SU-DHL-6 (cell line): Measurements from ENCODE around the gene NELL1.

Experiments used
- H2AFZ ChIP-seq: fragments of 200-600 bp; sonication (generic); 2 replicates; pipeline ENCODE4 v1.6.1; 2014; ENCODE audit warnings: low read depth, mild to moderate bottlenecking, moderate library complexity, mixed read lengths, antibody characterized with exemption, low read length; ENCODE audit not compliant: severe bottlenecking
- H3F3A ChIP-seq: fragments of 200-600 bp; shearing (Covaris generic); 2 replicates; pipeline ENCODE4 v1.6.0; 2016; ENCODE audit warnings: antibody characterized with exemption, mild to moderate bottlenecking; ENCODE audit not compliant: insufficient read depth
- H3K27ac ChIP-seq: fragments of 200-600 bp; sonication (generic); 2 replicates; pipeline ENCODE4 v1.5.1; 2016; ENCODE audit warnings: low read depth, mild to moderate bottlenecking, low read length, moderate library complexity, mixed read lengths
- H3K27me3 ChIP-seq: fragments of 200-600 bp; sonication (generic), shearing (Covaris generic); 2 replicates; pipeline ENCODE4 v1.6.0; 2014; ENCODE audit warnings: mild to moderate bottlenecking, low read length
- H3K36me3 ChIP-seq: fragments of 200-600 bp; sonication (generic); 2 replicates; pipeline ENCODE4 v1.6.1; 2014; ENCODE audit warnings: mild to moderate bottlenecking, low read length, mixed read lengths
- H3K4me2 ChIP-seq: fragments of 300-600, 200-600 bp; shearing (Covaris generic), sonication (generic); 2 replicates; pipeline ENCODE4 v1.6.0; 2014; ENCODE audit warnings: low read length, low read depth, mild to moderate bottlenecking; ENCODE audit not compliant: poor library complexity, severe bottlenecking
- H3K4me3 ChIP-seq: fragments of 200-600 bp; sonication (generic); 2 replicates; pipeline ENCODE4 v1.5.1; 2014; ENCODE audit warnings: antibody characterized with exemption, low read length, mild to moderate bottlenecking, mixed read lengths; ENCODE audit not compliant: insufficient read depth, poor library complexity, severe bottlenecking
- H3K79me2 ChIP-seq: fragments of 200-600 bp; sonication (generic); 2 replicates; pipeline ENCODE4 v1.6.1; 2014; ENCODE audit warnings: mild to moderate bottlenecking, low read length, moderate library complexity; ENCODE audit not compliant: insufficient read depth
- H3K9ac ChIP-seq: fragments of 200-600 bp; sonication (generic); 2 replicates; pipeline ENCODE4 v1.7.0; 2014; ENCODE audit warnings: mild to moderate bottlenecking, low read length
- H3K9me2 ChIP-seq: fragments of 200-600 bp; sonication (generic); replicated peaks from 2 replicates; pipeline ENCODE4 v1.6.1; 2014; ENCODE audit warnings: low read length; ENCODE audit not compliant: insufficient read depth
- H3K9me3 ChIP-seq: fragments of 200-600 bp; sonication (generic); 2 replicates; pipeline ENCODE4 v1.6.1; 2014; ENCODE audit warnings: low read length, mixed read lengths; ENCODE audit not compliant: insufficient read depth
- H4K20me1 ChIP-seq: fragments of 200-600 bp; sonication (generic); 2 replicates; pipeline ENCODE4 v1.6.1; 2014; ENCODE audit warnings: low read depth, mild to moderate bottlenecking, antibody characterized with exemption, low read length, moderate library complexity, mixed read lengths
- EZH2phosphoT487 ChIP-seq: fragments of 200-600 bp; sonication (generic), shearing (Covaris generic); conservative IDR thresholded peaks from 2 replicates; pipeline ENCODE4 v1.6.1; 2018; ENCODE audit warnings: mild to moderate bottlenecking, antibody characterized with exemption, low read length, moderate library complexity, mixed read lengths
- TF ChIP-seq, protein P1 (sequence below): fragments of 200-600 bp; sonication (generic); IDR thresholded peaks from one replicate; pipeline ENCODE4 v1.5.1; 2017; ENCODE audit warnings: antibody characterized with exemption, mild to moderate bottlenecking, low read length, moderate library complexity; ENCODE audit not compliant: insufficient read depth, poor library complexity, severe bottlenecking

The NELL1 gene

DNA sequence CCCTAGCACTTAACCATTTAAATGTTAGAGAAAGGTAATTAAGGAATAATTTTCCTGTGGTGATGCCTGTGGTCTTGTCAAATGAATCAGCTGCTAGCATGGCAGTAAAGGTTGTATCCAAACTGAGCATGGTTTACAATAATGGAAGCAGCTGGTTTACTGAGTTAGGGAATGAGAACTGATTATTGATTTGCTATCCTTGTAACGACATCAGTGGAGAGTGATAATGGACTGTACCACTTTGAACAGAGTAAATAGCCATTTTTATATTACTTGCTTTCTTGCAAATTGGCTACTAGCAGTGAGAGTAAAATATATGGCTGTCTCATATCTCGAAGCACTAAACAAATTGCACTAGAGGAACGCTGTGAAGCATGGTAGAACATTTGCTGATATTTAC is 934.5 kb downstream of the NELL1 start:
- TF ChIP-seq, protein P1, sequence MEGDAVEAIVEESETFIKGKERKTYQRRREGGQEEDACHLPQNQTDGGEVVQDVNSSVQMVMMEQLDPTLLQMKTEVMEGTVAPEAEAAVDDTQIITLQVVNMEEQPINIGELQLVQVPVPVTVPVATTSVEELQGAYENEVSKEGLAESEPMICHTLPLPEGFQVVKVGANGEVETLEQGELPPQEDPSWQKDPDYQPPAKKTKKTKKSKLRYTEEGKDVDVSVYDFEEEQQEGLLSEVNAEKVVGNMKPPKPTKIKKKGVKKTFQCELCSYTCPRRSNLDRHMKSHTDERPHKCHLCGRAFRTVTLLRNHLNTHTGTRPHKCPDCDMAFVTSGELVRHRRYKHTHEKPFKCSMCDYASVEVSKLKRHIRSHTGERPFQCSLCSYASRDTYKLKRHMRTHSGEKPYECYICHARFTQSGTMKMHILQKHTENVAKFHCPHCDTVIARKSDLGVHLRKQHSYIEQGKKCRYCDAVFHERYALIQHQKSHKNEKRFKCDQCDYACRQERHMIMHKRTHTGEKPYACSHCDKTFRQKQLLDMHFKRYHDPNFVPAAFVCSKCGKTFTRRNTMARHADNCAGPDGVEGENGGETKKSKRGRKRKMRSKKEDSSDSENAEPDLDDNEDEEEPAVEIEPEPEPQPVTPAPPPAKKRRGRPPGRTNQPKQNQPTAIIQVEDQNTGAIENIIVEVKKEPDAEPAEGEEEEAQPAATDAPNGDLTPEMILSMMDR, result no peak
- no peak for TF ChIP-seq EZH2phosphoT487
- Histone ChIP-seq H3K79me2 (no peaks in the 10 kb centered on the region), H3K27ac (no peak overlapping the region), H3K9ac (no peak overlapping the region), H4K20me1 (no peaks in the 10 kb centered on the region; the same call in 1 of the 2 replicates), H3K9me2 (no peaks in the 10 kb centered on the region), H3K27me3 (no peaks in the 10 kb centered on the region), H3F3A (no peaks in the 10 kb centered on the region), H2AFZ (no peak overlapping the region), H3K9me3 (no peaks in the 10 kb centered on the region), H3K4me3 (no peak overlapping the region), H3K4me2 (no peak overlapping the region), H3K36me3 (no peaks in the 10 kb centered on the region)

DNA sequence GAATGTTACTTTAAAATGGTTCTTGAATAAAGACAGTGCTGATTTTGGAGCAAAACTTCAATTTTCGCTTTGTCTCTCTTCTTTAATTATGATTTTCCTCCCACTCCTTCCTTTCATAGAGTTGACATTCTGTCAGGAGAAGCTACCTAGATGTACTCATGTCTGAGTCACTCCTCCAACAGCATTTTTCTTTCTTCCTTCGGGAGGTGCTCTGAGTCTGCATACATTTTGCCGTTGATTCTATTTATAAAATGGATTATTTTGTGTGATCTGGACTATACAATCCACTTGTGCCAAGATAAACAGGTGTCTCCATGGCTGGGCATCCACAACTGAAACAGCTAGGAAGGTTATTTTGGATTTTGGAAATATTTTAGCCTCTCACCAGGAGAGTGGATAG is 935.2 kb downstream of the NELL1 start:
- Histone ChIP-seq H2AFZ (no peak overlapping the region), H3K79me2 (no peaks in the 10 kb centered on the region), H3K9ac (no peak overlapping the region), H3K4me3 (no peak overlapping the region), H3K9me2 (no peaks in the 10 kb centered on the region), H3K9me3 (no peaks in the 10 kb centered on the region), H3K27me3 (no peaks in the 10 kb centered on the region), H4K20me1 (no peaks in the 10 kb centered on the region; the same call in 1 of the 2 replicates), H3K36me3 (no peaks in the 10 kb centered on the region), H3K27ac (no peak overlapping the region), H3K4me2 (no peak overlapping the region), H3F3A (no peaks in the 10 kb centered on the region)
- no peak for TF ChIP-seq EZH2phosphoT487
- TF ChIP-seq, protein P1, result no peak

DNA sequence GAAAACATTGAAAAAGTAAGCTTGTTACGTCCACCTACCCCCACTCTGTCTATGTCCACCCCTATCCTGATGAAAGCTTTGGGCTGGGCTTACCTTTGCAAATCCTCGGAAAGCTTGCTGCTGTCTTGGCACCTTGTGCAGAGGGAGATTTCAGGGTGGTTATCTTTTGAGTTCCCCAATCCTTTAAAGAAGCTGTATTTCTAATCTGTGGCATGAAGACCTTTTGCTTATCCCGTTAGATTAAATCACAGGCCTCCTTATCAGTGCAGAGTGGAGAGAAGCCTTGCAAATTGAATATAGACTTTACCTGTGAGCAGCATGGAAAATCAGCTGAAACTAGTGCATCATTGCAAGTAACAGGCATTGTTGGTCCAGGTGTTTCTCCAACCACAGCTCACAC is 942.9 kb downstream of the NELL1 start:
- H3K27me3 ChIP-seq, result no peaks in the 10 kb centered on the region
- no peaks in the 10 kb centered on the region for H3K79me2 ChIP-seq
- H3K9me3 ChIP-seq, result no peaks in the 10 kb centered on the region
- no peaks in the 10 kb centered on the region for H3K36me3 ChIP-seq
- H3K27ac ChIP-seq, result no peak overlapping the region
- no peak overlapping the region for H3K4me3 ChIP-seq
- no peak overlapping the region for H2AFZ ChIP-seq
- H4K20me1 ChIP-seq, result no peaks in the 10 kb centered on the region
- TF ChIP-seq EZH2phosphoT487, result no peak
- TF ChIP-seq, protein P1, result no peak
- no peak overlapping the region for H3K4me2 ChIP-seq
- no peak overlapping the region for H3K9ac ChIP-seq
- H3K9me2 ChIP-seq, result no peaks in the 10 kb centered on the region
- H3F3A ChIP-seq, result no peaks in the 10 kb centered on the region
